Gastroesophageal sphincter (tissue), 4 donors: ENCODE results near the gene ZMIZ2. TPM values are rescaled to one million over a fixed set of nuclear protein-coding genes. Genes with fewer than 3 reads are reported as not detected.

Source experiments
- ATAC-seq: fragments of 150-250 bp; one replicate; pipeline ENCODE4 v1.9.1; 2016; ENCODE audit warnings: mild to moderate bottlenecking, moderate library complexity
- H3K27ac ChIP-seq, 4 donors: fragments of 200-600 bp; sonication (generic) in 3 of 4; 1 replicate in 3 of 4; 2 replicates in 1 of 4; pipeline ENCODE4 v1.5.1; 2016 to 2019
- H3K27me3 ChIP-seq: fragments of 200-600 bp; sonication (generic); one replicate; pipeline ENCODE4 v1.5.1; 2019
- H3K36me3 ChIP-seq, 2 donors: fragments of 200-600 bp; sonication (generic); one replicate each; pipeline ENCODE4 v1.5.1; 2019; ENCODE audit warnings: control low read depth in 1 of 2
- H3K4me1 ChIP-seq, 3 donors: fragments of 200-600 bp; sonication (generic); 1 replicate in 2 of 3; 2 replicates in 1 of 3; pipeline ENCODE4 v1.5.1; 2016 to 2019; ENCODE audit warnings: control low read depth in 2 of 3
- H3K4me3 ChIP-seq, 2 donors: fragments of 200-600 bp; sonication (generic); one replicate each; pipeline ENCODE4 v1.5.1; 2019; ENCODE audit warnings: mild to moderate bottlenecking in 1 of 2, moderate library complexity in 1 of 2
- H3K9me3 ChIP-seq, 3 donors: fragments of 200-600 bp; sonication (generic); one replicate each; pipeline ENCODE4 v1.5.1; 2017 to 2019; ENCODE audit warnings: control low read depth in 2 of 3
- EP300 ChIP-seq: sonication (generic); formaldehyde crosslinking; IDR thresholded peaks from one replicate; pipeline ENCODE4 v1.6.1; 2017; ENCODE audit warnings: antibody characterized with exemption, mild to moderate bottlenecking
- POLR2A ChIP-seq, 2 donors: fragments of 450-650 bp; IDR thresholded peaks; one replicate each; pipeline ENCODE4 v1.6.1; 2017; ENCODE audit warnings: antibody characterized with exemption in 2 of 2, mild to moderate bottlenecking in 2 of 2, moderate library complexity in 1 of 2
- POLR2AphosphoS5 ChIP-seq: sonication (generic); formaldehyde crosslinking; IDR thresholded peaks from one replicate; pipeline ENCODE4 v1.6.1; 2017; ENCODE audit warnings: antibody characterized with exemption
- WGBS, 2 donors: methylation state at CpG; one replicate each; pipeline ENCODE4 v1.1.5; 2018; ENCODE audit warnings: low coverage in 1 of 2; 5-methylcytosine and 5-hydroxymethylcytosine counted together
- total RNA-seq, 4 donors: library from RNA; depleted of rRNA; stranded (reverse); fragments of >200 nt; gene quantifications; one replicate each; pipeline ENCODE4 v1.1.0, GENCODE V29; 2016
- TF ChIP-seq, protein P1 (sequence below), 4 experiments: fragments of 200-600 bp in 2 of 4; fragments of 450-650 bp in 2 of 4; sonication (generic) in 1 of 4; IDR thresholded peaks; one replicate each; pipeline ENCODE4 v1.5.1; 2017 to 2019; ENCODE audit warnings: antibody characterized with exemption in 4 of 4, mild to moderate bottlenecking in 2 of 4, moderate library complexity in 2 of 4

The ZMIZ2 gene
- total RNA-seq, 4 donors from 2014 or later = 12.7 to 28.0 (median 20.5) TPM

DNA sequence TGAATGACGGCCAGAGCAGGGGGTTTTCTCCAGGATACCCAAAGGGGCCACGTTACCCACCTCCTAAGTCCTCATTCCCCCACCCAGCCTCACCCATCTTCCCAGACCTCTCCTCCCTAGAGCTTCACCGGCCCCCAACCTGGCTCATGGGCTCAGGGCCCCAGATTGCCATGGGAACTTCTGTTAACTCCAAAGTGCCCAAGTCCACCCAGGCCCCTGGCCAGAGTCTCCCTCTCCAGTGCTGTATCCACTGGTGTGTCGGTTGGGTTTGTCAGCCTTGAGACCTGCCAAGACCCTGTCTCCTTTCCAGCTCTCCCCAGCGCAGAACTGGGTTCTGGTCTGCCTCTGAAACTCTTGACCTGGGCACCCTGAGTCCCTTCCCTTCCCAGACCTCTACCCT lies 37.1 kb upstream of the ZMIZ2 start:
- WGBS, 2 donors = 83% methylated on average over 1 of the region's 5 CpGs; no CpG with 5 or more reads in 1 of the 2 donors
- H3K27me3 ChIP-seq = no peaks in the 10 kb centered on the region
- H3K27ac ChIP-seq = no peak overlapping the region
- TF ChIP-seq POLR2AphosphoS5 (no peak), EP300 (no peak), POLR2A (IDR thresholded peaks at IDR 0.05) (no peak)
- TF ChIP-seq, protein P1, sequence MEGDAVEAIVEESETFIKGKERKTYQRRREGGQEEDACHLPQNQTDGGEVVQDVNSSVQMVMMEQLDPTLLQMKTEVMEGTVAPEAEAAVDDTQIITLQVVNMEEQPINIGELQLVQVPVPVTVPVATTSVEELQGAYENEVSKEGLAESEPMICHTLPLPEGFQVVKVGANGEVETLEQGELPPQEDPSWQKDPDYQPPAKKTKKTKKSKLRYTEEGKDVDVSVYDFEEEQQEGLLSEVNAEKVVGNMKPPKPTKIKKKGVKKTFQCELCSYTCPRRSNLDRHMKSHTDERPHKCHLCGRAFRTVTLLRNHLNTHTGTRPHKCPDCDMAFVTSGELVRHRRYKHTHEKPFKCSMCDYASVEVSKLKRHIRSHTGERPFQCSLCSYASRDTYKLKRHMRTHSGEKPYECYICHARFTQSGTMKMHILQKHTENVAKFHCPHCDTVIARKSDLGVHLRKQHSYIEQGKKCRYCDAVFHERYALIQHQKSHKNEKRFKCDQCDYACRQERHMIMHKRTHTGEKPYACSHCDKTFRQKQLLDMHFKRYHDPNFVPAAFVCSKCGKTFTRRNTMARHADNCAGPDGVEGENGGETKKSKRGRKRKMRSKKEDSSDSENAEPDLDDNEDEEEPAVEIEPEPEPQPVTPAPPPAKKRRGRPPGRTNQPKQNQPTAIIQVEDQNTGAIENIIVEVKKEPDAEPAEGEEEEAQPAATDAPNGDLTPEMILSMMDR (IDR thresholded peaks at IDR 0.05) = no peak
- peaks cover 0 to 37% of the 10 kb centered on the region in 2 donors for H3K36me3 ChIP-seq
- no peak overlapping the region for H3K4me3 ChIP-seq
- H3K9me3 ChIP-seq = no peaks in the 10 kb centered on the region
- H3K4me1 ChIP-seq = no peaks in the 10 kb centered on the region
- ATAC-seq = no peak

GRCh38 chr7:44712012-44712411 lies 36.6 kb upstream of the ZMIZ2 start:
- Histone ChIP-seq H3K4me1 (no peaks in the 10 kb centered on the region), H3K27ac (no peak overlapping the region), H3K36me3 (peaks cover 0 to 33% of the 10 kb centered on the region in 2 donors), H3K4me3 (no peak overlapping the region), H3K27me3 (no peaks in the 10 kb centered on the region), H3K9me3 (no peaks in the 10 kb centered on the region)
- TF ChIP-seq EP300 (no peak), POLR2AphosphoS5 (no peak), POLR2A (IDR thresholded peaks at IDR 0.05) (no peak)
- TF ChIP-seq, protein P1 (IDR thresholded peaks at IDR 0.05) = no peak
- 33% methylated on average over 1 to 4 of the region's 5 CpGs for WGBS, 2 donors
- no peak for ATAC-seq

DNA sequence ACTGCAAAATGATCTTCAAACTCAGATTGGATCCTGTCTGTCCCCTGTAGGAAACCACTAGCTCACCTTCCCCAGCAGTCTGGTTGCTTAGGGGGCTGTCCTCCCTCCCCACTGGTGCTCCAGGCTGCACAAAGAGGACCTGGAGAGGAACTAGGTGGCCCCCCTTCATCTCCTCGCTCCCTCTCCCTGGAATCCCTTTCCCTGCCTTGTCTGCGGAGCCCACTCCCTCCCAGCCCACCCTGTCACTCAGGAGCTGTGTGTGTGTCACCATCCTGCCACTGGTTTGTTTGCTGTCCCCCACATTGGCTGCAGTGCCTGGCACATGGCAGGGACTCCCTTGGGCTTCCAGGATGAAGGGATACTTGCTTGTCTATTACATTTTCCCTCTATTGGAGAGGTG lies 35.5 kb upstream of the ZMIZ2 start:
- no peak overlapping the region for H3K27ac ChIP-seq
- no peaks in the 10 kb centered on the region for H3K4me1 ChIP-seq
- H3K4me3 ChIP-seq = no peak overlapping the region
- TF ChIP-seq POLR2AphosphoS5 = no peak
- H3K36me3 ChIP-seq = peaks cover 0 to 21% of the 10 kb centered on the region in 2 donors
- ATAC-seq = no peak
- H3K27me3 ChIP-seq = no peaks in the 10 kb centered on the region
- H3K9me3 ChIP-seq = no peaks in the 10 kb centered on the region
- 92% methylated on average over 2 of the region's 2 CpGs; no CpG with 5 or more reads in 1 of the 2 donors for WGBS, 2 donors

GRCh38 chr7:44713680-44714335 lies 34.8 kb upstream of the ZMIZ2 start:
- peaks cover 0 to 15% of the 10 kb centered on the region in 2 donors for H3K36me3 ChIP-seq
- H3K27me3 ChIP-seq = no peaks in the 10 kb centered on the region
- ATAC-seq = no peak
- WGBS, 2 donors = 57 to 70% methylated on average over 5 to 6 of the region's 7 CpGs
- H3K4me1 ChIP-seq = no peaks in the 10 kb centered on the region
- no peak overlapping the region for H3K27ac ChIP-seq
- H3K4me3 ChIP-seq = no peak overlapping the region
- no peaks in the 10 kb centered on the region for H3K9me3 ChIP-seq
- TF ChIP-seq POLR2A (IDR thresholded peaks at IDR 0.05) = no peak
- no peak for TF ChIP-seq POLR2AphosphoS5
- TF ChIP-seq, protein P1 (IDR thresholded peaks at IDR 0.05) = no peak
- no peak for TF ChIP-seq EP300

DNA sequence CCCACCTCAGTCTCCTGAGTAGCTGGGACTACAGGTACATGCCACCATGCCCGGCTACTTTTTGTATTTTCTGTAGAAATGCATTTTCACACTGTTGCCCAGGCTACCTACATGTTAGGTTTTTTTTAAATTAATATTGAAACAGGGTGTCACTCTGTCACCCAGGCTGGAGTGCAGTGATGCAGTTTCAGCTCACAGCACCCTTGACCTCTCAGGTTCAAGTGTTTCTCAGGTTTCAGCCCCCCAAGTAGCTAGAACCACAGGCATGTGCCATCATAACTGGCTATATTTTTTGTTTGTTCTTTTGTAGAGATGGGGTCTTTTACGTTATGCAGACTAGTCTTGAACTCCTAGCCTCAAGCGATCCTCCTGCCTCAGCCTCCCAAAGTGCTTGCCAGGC lies 32.4 kb upstream of the ZMIZ2 start:
- TF ChIP-seq POLR2A (IDR thresholded peaks at IDR 0.05) (no peak), EP300 (no peak), POLR2AphosphoS5 (no peak)
- TF ChIP-seq, protein P1 (IDR thresholded peaks at IDR 0.05) = no peak
- no peaks in the 10 kb centered on the region for H3K27me3 ChIP-seq
- 85 to 90% methylated on average over 2 of the region's 3 CpGs for WGBS, 2 donors
- no peak overlapping the region for H3K4me3 ChIP-seq
- H3K9me3 ChIP-seq = no peaks in the 10 kb centered on the region
- H3K4me1 ChIP-seq = no peaks in the 10 kb centered on the region
- H3K27ac ChIP-seq = no peak overlapping the region
- H3K36me3 ChIP-seq = no peaks in the 10 kb centered on the region
- ATAC-seq = no peak
